Measurements from ENCODE around the gene GALNTL6. TPM values are rescaled to one million over a fixed set of nuclear protein-coding genes. Genes with fewer than 3 reads are reported as not detected.

The GALNTL6 gene
- total and polyA plus RNA-seq, 2 of the 4 experiments (the other 2 are of a cell fraction) = under 0.01 TPM; not detected in 1

- Histone ChIP-seq H3K27ac (ENCODE audit: insufficient read depth, low read length) (no peak overlapping the region), H3K4ac (ENCODE audit: low read depth, low read length) (no peak overlapping the region), H3K9me3 (ENCODE audit: control insufficient read depth, insufficient read depth, low read length) (peaks cover 3% of the 10 kb centered on the region; the same call in 1 of the 2 replicates), H3K4me2 (ENCODE audit: low read depth, low read length) (no peak overlapping the region), H2AK5ac (ENCODE audit: low read depth, low read length) (no peak overlapping the region), H3K56ac (ENCODE audit: extremely low read depth, insufficient read depth, low read length) (no peak overlapping the region), H3K36me3 (ENCODE audit: control insufficient read depth, insufficient read depth, low read length) (no peaks in the 10 kb centered on the region), H2AFZ (replicated peaks; ENCODE audit: low read length, poor library complexity) (no peak overlapping the region), H3K14ac (replicated peaks; ENCODE audit: low read depth, low read length) (no peak overlapping the region), H2BK5ac (ENCODE audit: low read depth, low read length, poor library complexity, severe bottlenecking) (no peak overlapping the region), H3K4me1 (ENCODE audit: control insufficient read depth, insufficient read depth, low read length) (no peaks in the 10 kb centered on the region), H3K79me1 (ENCODE audit: low read depth in 1 of 2, low read length in 2 of 2) (no peaks in the 10 kb centered on the region), H3K27me3 (ENCODE audit: control insufficient read depth, insufficient read depth, low read length) (no peaks in the 10 kb centered on the region), H4K5ac (ENCODE audit: low read depth, low read length) (no peak overlapping the region), H3K9me1 (ENCODE audit: insufficient read depth, low read length) (no peaks in the 10 kb centered on the region), H2BK120ac (ENCODE audit: low read depth, low read length) (no peak overlapping the region), H3K9ac (ENCODE audit: low read depth, low read length) (no peak overlapping the region), H3K4me3 (ENCODE audit: insufficient read depth, low read depth, low read length) (no peak overlapping the region), H4K20me1 (ENCODE audit: insufficient read depth, low read length) (no peaks in the 10 kb centered on the region), H4K8ac (ENCODE audit: low read depth in 2 of 2, low read length in 2 of 2) (no peak overlapping the region), H3K18ac (ENCODE audit: low read depth, low read length) (no peak overlapping the region), H2AK9ac (replicated peaks; ENCODE audit: low read depth, low read length, poor library complexity) (no peak overlapping the region), H3K23ac (ENCODE audit: low read depth, low read length) (no peak overlapping the region), H2BK20ac (ENCODE audit: low read depth, low read length) (no peak overlapping the region), H4K91ac (ENCODE audit: insufficient read depth, low read depth, low read length) (no peak overlapping the region), H2BK15ac (ENCODE audit: low read depth, low read length) (no peak overlapping the region)
- 0 out of 2 replicates have a peak, but pooled peaks have one; percentile 14 for TF ChIP-seq FOS (IDR thresholded peaks at IDR 0.05; ENCODE audit: low read depth, low read length)
- no peak for TF ChIP-seq NFE2L2 (IDR thresholded peaks at IDR 0.05; ENCODE audit: low read depth, low read length)
- no peak for ATAC-seq (ENCODE audit: low read depth)
- dilution Hi-C loops (cut with HindIII; ENCODE audit: low sequenced_read_pairs, unreplicated experiment) = no loop called here
- in situ Hi-C loops (cut with MboI; ENCODE audit: low sequenced_read_pairs) = no loop called here
- CTCF ChIA-PET = no interaction called here
- POLR2A ChIA-PET (ENCODE audit: unreplicated experiment) = no interaction called here
- no peak for DNase-seq
- no TSS peak for BruUV-seq (replicated peaks)
- WGBS, 2 experiments (ENCODE audit: extremely low coverage in 2 of 2, insufficient read length in 1 of 2) = no CpG with 5 or more reads among the region's 2 CpGs
- intact Hi-C loops (cut with micrococcal nuclease) = no loop called here
These were observed 879.5 kb downstream of the GALNTL6 start for GRCh38 chr4:172692701-172693100.
